Endothelial cell of umbilical vein (primary cell): ENCODE measurements around the gene IL17REL.

Experiments
- EZH2 ChIP-seq: IDR thresholded peaks from 2 replicates; pipeline ENCODE4 v1.6.1; 2012; ENCODE audit warnings: borderline replicate concordance, low read depth, mild to moderate bottlenecking, moderate library complexity, low read length, inconsistent platforms; ENCODE audit not compliant: severe bottlenecking
- FOS ChIP-seq: IDR thresholded peaks from 2 replicates; pipeline ENCODE4 v1.6.1; 2011; ENCODE audit warnings: mild to moderate bottlenecking, low read length, moderate library complexity, borderline replicate concordance; ENCODE audit not compliant: insufficient read depth
- GATA2 ChIP-seq: IDR thresholded peaks from 2 replicates; pipeline ENCODE4 v1.7.0; 2011; ENCODE audit warnings: low read depth, mild to moderate bottlenecking, moderate library complexity, mixed read lengths, low read length; ENCODE audit not compliant: insufficient read length, insufficient read depth
- JUN ChIP-seq: IDR thresholded peaks from 2 replicates; pipeline ENCODE4 v1.6.1; 2011; ENCODE audit warnings: borderline replicate concordance, low read depth; ENCODE audit not compliant: insufficient read length, insufficient read depth
- MYC ChIP-seq: IDR thresholded peaks from one replicate; pipeline ENCODE4 v1.6.1; 2011; ENCODE audit warnings: mild to moderate bottlenecking, low read depth, low read length
- POLR2A ChIP-seq: IDR thresholded peaks from 2 replicates; pipeline ENCODE4 v1.6.1; 2012; ENCODE audit warnings: low read depth, mild to moderate bottlenecking, control low read depth, low read length
- POLR2AphosphoS5 ChIP-seq: IDR thresholded peaks from 2 replicates; pipeline ENCODE4 v1.6.1; 2012; ENCODE audit warnings: low read depth, mild to moderate bottlenecking, control low read depth, low read length, moderate library complexity; ENCODE audit not compliant: insufficient read depth
- TF ChIP-seq, protein P1 (sequence below), 2 donors: IDR thresholded peaks; 1 replicate in 1 of 2; 2 replicates in 1 of 2; pipeline ENCODE4 v1.5.1; 2011; ENCODE audit warnings: low read length in 2 of 2, mild to moderate bottlenecking in 2 of 2, moderate library complexity in 2 of 2, control low read depth in 1 of 2, inconsistent platforms in 1 of 2, low read depth in 1 of 2; ENCODE audit not compliant: insufficient read depth in 1 of 2; ENCODE audit errors: extremely low read depth in 1 of 2
- TF ChIP-seq, protein P2 (sequence below): IDR thresholded peaks from 2 replicates; pipeline ENCODE4 v1.6.1; 2011; ENCODE audit not compliant: insufficient read depth, insufficient read length

DNA sequence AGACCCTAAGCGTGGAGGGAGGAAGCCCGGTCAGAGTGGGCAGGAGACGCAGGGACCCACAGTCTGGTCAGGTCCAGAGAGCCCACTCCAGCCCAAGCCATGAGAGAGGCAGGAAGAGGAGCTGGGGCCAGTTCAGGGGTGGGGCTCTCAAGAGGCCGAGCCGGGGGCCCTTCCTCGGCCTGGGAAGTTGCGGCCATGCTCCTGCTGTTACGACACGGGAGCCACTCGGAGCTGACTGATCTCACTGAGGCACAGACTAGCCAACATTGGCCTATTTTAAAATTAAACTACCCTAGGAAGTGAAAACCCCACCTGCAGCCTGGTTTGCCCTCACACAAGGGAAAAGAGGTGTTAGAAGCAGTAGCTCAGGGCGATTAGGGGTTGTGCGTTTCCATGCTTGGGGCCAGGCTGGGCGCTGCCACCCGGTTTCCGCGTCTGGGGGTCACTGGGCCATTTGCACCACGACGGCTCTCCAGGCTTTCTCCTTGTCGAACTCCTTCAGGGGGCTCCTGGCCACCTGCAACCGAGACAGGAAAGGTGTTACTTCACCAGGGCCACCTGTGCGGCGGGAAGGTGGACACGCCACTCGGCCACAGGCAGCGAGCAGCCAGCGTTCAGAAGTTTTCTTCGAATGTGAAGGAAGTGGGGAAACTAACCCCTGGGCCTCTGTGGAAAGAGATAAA lies 48.7 kb upstream of the IL17REL start:
- TF ChIP-seq MYC: no peak
- TF ChIP-seq POLR2A: no peak
- TF ChIP-seq POLR2AphosphoS5: no peak
- TF ChIP-seq, protein P1, sequence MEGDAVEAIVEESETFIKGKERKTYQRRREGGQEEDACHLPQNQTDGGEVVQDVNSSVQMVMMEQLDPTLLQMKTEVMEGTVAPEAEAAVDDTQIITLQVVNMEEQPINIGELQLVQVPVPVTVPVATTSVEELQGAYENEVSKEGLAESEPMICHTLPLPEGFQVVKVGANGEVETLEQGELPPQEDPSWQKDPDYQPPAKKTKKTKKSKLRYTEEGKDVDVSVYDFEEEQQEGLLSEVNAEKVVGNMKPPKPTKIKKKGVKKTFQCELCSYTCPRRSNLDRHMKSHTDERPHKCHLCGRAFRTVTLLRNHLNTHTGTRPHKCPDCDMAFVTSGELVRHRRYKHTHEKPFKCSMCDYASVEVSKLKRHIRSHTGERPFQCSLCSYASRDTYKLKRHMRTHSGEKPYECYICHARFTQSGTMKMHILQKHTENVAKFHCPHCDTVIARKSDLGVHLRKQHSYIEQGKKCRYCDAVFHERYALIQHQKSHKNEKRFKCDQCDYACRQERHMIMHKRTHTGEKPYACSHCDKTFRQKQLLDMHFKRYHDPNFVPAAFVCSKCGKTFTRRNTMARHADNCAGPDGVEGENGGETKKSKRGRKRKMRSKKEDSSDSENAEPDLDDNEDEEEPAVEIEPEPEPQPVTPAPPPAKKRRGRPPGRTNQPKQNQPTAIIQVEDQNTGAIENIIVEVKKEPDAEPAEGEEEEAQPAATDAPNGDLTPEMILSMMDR (IDR thresholded peaks at IDR 0.05; ENCODE audit: extremely low read depth in 1 of 2, insufficient read depth in 1 of 2, low read depth in 1 of 2, low read length in 2 of 2): no peak
- TF ChIP-seq, protein P2, sequence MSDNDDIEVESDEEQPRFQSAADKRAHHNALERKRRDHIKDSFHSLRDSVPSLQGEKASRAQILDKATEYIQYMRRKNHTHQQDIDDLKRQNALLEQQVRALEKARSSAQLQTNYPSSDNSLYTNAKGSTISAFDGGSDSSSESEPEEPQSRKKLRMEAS: no peak
- no peak for TF ChIP-seq EZH2
- TF ChIP-seq JUN: no peak
- no peak for TF ChIP-seq FOS
- no peak for TF ChIP-seq GATA2
